SJSA1 (cell line): ENCODE data around the gene LRRC23. TPM values are rescaled to one million over a fixed set of nuclear protein-coding genes. Genes with fewer than 3 reads are reported as not detected.
"Not testable (repeated sequence)": the region's sequence is repeated elsewhere in the genome, so short reads cannot be mapped to it uniquely, and the experiment has no call there.

Experiments
- DNase-seq, 2 experiments: peaks; one replicate each; pipeline ENCODE4 v3.0.0-alpha.2; 2015 to 2020; ENCODE audit warnings: low spot score in 2 of 2, low read depth in 1 of 2
- H3K27ac ChIP-seq: fragments of 250-450 bp; sonication (Bioruptor Pico); 2 replicates; pipeline ENCODE4 v1.5.1; 2020; ENCODE audit warnings: mild to moderate bottlenecking, moderate library complexity
- H3K27me3 ChIP-seq: fragments of 250-450 bp; sonication (Bioruptor Pico); replicated peaks from 2 replicates; pipeline ENCODE4 v1.5.1; 2020; ENCODE audit warnings: mild to moderate bottlenecking, moderate library complexity
- H3K36me3 ChIP-seq: fragments of 250-450 bp; sonication (Bioruptor Pico); 2 replicates; pipeline ENCODE4 v1.5.1; 2020; ENCODE audit warnings: mild to moderate bottlenecking
- H3K4me1 ChIP-seq: fragments of 250-450 bp; sonication (Bioruptor Pico); replicated peaks from 2 replicates; pipeline ENCODE4 v1.6.1; 2021; ENCODE audit warnings: mild to moderate bottlenecking
- H3K4me3 ChIP-seq: fragments of 250-450 bp; sonication (Bioruptor Pico); 2 replicates; pipeline ENCODE4 v1.5.1; 2020; ENCODE audit warnings: mild to moderate bottlenecking
- H3K9me3 ChIP-seq: fragments of 250-450 bp; sonication (Bioruptor Pico); replicated peaks from 2 replicates; pipeline ENCODE4 v1.5.1; 2020; ENCODE audit warnings: mild to moderate bottlenecking
- total RNA-seq: library from RNA; depleted of rRNA; stranded (reverse); fragments of >200 nt; shearing (Covaris generic); gene quantifications from 2 replicates; pipeline ENCODE4 v1.2.3, GENCODE V29; 2014; rRNA removed

Gene LRRC23, protein sequence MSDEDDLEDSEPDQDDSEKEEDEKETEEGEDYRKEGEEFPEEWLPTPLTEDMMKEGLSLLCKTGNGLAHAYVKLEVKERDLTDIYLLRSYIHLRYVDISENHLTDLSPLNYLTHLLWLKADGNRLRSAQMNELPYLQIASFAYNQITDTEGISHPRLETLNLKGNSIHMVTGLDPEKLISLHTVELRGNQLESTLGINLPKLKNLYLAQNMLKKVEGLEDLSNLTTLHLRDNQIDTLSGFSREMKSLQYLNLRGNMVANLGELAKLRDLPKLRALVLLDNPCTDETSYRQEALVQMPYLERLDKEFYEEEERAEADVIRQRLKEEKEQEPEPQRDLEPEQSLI
- 12.2 and 20.0 TPM in 2 replicates for total RNA-seq

DNA sequence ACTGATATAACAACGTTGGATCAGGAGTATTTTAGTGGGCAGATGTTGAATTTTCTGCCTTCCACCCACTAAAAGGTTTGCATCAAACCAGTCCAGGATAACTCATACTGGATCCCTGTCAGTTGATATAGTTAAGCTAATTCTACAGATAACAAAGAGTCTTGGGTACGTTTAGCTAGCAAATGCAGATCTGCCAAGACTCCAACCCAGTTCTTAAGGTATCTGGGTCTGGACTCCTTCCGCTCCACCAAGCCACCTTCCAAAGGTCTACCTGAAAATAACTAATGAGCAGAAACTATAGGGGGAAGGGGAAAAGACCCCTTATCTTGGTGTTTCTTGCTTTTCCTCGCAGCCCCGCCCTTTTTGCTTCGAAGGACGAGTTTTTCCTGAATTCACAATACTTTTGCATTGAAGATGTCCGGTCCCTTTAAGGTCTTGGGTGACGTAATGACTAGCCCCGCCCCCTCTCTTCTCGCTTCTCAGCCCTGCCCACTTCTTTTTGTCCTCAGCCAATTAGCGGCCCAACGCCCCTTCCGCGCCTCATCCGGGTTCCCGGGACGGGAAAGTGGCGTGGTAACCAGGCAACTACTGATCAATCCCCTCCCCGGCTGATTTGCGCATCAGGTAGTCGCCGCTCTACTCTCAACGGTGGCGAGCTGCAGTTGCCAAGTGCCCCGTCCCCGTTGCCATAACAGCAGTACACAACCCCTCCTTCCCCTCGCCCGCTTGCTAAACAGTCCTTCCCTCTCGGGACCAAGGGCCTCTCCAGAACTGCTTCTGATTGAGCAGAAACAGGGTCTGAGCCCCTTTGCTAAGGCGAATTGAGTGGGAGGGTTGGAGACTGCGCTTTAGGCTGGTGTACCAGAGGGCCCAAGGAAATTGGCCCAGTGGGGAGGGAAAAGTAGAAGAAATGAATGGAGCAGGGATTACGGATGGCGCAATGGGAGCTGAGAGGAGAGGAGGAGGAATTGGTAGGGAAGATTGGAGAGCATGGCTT lies at the start of gene LRRC23:
TSS of gene LRRC23 (plus strand) at position 543 of the 997 bp plus-strand sequence. CDS start 812 bp downstream, outside the sequence.
- DNase-seq: peak; percentile 93 to 97
- H3K27ac ChIP-seq: peak within 1 kb of the TSS; percentile 64
- peak within 1 kb of the TSS; percentile 61 for H3K4me3 ChIP-seq
- peaks cover 27% of the 10 kb centered on the region for H3K4me1 ChIP-seq
- H3K27me3 ChIP-seq: no peaks in the 10 kb centered on the region
- H3K9me3 ChIP-seq: no peaks in the 10 kb centered on the region
- 0 out of 2 replicates have a peak, but pooled peaks cover 7% of the 10 kb centered on the region for H3K36me3 ChIP-seq

DNA sequence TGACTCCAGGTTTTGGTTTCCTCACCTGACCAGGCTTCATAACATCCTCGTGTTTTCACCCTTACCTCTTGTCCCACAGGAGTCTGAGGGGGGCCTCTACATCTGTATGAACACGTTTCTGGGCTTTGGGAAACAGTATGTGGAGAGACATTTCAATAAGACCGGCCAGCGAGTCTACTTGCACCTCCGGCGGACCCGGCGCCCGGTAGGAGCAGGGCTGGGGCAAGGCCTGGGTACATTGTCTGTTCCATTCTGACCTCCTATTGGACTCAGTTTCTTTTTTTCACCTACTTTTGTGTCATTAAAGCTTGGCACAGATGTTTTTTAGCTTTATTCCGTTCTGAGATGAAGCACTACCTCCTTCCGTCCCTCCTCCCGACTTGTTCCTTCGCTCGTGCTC lies 49.3 kb upstream of the LRRC23 start:
- Histone ChIP-seq H3K9me3 (no peaks in the 10 kb centered on the region), H3K27ac (no peak overlapping the region), H3K4me3 (no peak overlapping the region), H3K27me3 (no peaks in the 10 kb centered on the region), H3K36me3 (peaks cover 75% of the 10 kb centered on the region), H3K4me1 (peaks cover 14% of the 10 kb centered on the region)
- DNase-seq: no peak

DNA sequence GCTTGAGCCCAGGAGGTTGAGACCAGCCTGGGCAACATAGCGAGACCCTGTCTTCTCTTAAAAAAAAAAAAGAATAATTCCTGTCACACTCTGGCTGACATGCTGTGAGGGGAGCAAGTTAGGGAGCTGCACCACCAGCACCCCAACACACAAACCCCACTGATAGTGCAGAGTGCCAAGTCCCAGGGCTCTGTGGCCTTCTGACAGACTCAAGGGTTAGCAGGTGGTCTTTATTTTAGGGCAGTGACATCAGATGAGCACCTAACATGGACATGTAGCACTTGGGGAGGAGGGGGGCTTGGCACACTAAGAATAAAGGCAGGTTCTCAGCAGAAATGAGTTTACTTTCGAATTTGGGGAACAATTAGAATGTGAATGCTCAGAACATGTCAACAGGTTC lies 45.8 kb upstream of the LRRC23 start:
- no peak overlapping the region for H3K27ac ChIP-seq
- H3K4me1 ChIP-seq: peaks cover under 1% of the 10 kb centered on the region; the same call in 1 of the 2 replicates
- no peak overlapping the region for H3K4me3 ChIP-seq
- H3K36me3 ChIP-seq: peaks cover 95% of the 10 kb centered on the region
- no peak for DNase-seq
- no peaks in the 10 kb centered on the region for H3K9me3 ChIP-seq
- H3K27me3 ChIP-seq: no peaks in the 10 kb centered on the region

DNA sequence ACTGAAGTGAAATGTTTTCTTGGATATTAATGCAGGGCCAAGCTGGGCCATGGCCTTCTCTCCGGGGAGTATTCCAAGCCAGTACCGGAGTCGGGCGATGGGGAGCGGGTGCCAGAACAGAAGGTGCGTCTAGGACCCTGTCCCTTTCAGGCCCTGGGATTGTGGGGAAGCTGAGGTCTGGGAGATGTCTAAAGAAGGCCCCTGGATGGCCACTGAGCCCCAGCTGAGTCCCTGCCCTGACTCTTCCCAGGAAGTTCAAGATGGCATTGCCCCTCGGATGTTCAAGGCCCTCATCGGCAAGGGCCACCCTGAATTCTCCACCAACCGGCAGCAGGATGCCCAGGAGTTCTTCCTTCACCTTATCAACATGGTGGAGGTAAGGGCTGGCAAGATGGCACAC lies 44.5 kb upstream of the LRRC23 start:
- Histone ChIP-seq H3K36me3 (peaks cover 100% of the 10 kb centered on the region), H3K9me3 (no peaks in the 10 kb centered on the region), H3K4me1 (no peaks in the 10 kb centered on the region), H3K27ac (no peak overlapping the region), H3K4me3 (no peak overlapping the region), H3K27me3 (no peaks in the 10 kb centered on the region)
- DNase-seq: no peak

DNA sequence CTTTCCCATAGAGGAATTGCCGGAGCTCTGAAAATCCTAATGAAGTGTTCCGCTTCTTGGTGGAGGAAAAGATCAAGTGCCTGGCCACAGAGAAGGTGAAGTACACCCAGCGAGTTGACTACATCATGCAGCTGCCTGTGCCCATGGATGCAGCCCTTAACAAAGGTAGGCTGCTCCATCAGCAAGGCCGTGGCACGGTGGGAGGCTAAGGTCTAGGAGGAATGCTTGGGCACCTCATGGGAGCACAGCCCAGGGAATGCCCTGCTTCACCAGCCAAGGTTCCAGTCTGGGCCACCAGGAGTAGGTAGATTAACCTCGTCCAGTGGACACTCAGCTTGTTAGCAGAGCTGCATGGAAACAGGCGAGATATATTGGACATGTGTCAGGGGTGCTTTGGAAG lies 43.7 kb upstream of the LRRC23 start:
- H3K27me3 ChIP-seq: no peaks in the 10 kb centered on the region
- no peak overlapping the region for H3K27ac ChIP-seq
- no peak for DNase-seq
- H3K9me3 ChIP-seq: no peaks in the 10 kb centered on the region
- H3K4me3 ChIP-seq: no peak overlapping the region
- H3K36me3 ChIP-seq: peaks cover 100% of the 10 kb centered on the region
- H3K4me1 ChIP-seq: no peaks in the 10 kb centered on the region

DNA sequence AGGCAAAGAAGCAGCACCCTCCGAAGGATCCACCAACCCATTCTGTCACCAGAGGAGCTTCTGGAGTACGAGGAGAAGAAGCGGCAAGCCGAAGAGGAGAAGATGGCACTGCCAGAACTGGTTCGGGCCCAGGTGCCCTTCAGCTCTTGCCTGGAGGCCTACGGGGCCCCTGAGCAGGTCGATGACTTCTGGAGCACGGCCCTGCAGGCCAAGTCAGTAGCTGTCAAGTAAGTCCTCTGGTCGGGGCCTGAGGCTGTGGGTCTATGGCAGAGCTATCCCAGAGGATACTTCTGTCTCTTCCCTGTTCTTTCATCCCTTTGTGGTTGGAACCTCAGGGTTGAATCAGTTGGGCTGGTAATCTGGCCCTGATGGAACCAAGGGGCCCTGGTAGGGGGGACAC lies 43.2 kb upstream of the LRRC23 start:
- no peaks in the 10 kb centered on the region for H3K4me1 ChIP-seq
- no peak overlapping the region for H3K27ac ChIP-seq
- H3K36me3 ChIP-seq: peaks cover 100% of the 10 kb centered on the region
- no peaks in the 10 kb centered on the region for H3K27me3 ChIP-seq
- DNase-seq: no peak
- no peaks in the 10 kb centered on the region for H3K9me3 ChIP-seq
- H3K4me3 ChIP-seq: no peak overlapping the region

DNA sequence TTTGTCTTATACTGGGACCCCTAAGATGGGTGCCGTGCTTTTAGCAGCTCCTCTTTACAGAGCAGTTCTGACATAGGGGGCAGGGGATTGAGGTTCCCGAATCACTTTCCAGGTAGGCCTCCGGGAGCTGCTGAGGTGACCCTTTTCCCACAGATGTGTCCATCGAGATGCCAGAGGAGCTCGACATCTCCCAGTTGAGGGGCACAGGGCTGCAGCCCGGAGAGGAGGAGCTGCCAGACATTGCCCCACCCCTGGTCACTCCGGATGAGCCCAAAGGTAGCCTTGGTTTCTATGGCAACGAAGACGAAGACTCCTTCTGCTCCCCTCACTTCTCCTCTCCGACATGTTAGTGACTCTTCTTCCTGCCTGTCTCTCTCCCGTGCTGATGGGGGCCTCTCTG lies 41.6 kb upstream of the LRRC23 start:
- Histone ChIP-seq H3K9me3 (no peaks in the 10 kb centered on the region), H3K36me3 (peaks cover 97% of the 10 kb centered on the region), H3K4me3 (no peak overlapping the region), H3K4me1 (peaks cover 6% of the 10 kb centered on the region), H3K27me3 (no peaks in the 10 kb centered on the region), H3K27ac (no peak overlapping the region)
- no peak for DNase-seq

DNA sequence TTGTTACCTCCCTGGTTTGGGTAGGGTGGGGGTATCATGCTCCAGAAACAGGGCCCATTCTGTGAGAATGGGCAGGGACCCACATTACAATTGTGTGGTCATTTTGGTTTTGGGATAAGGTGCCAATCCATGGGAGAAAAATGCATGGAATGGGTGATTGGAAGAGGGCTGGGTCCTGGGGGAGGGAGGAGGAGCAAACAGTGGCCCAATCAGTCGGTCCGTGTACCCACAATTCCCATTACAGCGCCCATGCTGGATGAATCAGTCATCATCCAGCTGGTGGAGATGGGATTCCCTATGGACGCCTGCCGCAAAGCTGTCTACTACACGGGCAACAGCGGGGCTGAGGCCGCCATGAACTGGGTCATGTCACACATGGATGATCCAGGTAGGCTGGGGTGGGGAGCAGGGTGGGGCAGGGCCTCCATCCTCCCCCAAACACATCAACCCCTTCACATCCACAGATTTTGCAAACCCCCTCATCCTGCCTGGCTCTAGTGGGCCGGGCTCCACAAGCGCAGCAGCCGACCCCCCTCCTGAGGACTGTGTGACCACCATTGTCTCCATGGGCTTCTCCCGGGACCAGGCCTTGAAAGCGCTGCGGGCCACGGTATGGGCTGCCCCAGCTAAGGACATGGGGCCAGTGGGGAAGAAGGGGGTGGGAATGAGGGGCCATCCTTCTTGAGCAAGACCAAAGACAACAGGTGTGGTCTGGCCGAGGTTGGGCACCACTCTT lies 40.9 kb upstream of the LRRC23 start:
- no peak for DNase-seq

DNA sequence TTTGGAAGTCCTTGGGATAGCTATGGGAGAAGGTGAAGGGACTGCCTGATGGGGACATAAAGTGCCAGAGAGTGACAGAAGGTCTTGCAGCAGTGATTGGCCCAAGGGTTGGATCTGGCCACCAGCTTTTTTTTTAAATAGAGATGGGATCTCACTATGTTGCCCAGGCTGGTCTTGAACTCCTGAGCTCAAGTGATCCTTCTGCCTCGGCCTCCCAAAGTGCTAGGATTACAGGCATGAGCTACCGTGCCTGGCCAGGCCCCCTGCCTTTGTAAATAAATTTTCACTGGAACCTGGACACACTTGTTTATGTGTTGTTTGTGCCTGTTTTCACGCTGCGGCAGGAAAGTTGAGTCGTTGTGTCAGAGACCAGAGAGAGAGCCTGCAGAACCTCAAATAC lies 39.3 kb upstream of the LRRC23 start:
- H3K27me3 ChIP-seq, H3K4me3 ChIP-seq, H3K9me3 ChIP-seq, H3K27ac ChIP-seq, DNase-seq: not testable (repeated sequence)
- Histone ChIP-seq H3K4me1 (peaks cover 25% of the 10 kb centered on the region), H3K36me3 (peaks cover 97% of the 10 kb centered on the region)

More for the DNA sequence above, 40.9 kb upstream of the LRRC23 start:
- H3K4me1 ChIP-seq: peaks cover 11% of the 10 kb centered on the region
- H3K9me3 ChIP-seq: no peaks in the 10 kb centered on the region
- no peaks in the 10 kb centered on the region for H3K27me3 ChIP-seq
- no peak overlapping the region for H3K4me3 ChIP-seq
- no peak overlapping the region for H3K27ac ChIP-seq
- peaks cover 97% of the 10 kb centered on the region for H3K36me3 ChIP-seq

DNA sequence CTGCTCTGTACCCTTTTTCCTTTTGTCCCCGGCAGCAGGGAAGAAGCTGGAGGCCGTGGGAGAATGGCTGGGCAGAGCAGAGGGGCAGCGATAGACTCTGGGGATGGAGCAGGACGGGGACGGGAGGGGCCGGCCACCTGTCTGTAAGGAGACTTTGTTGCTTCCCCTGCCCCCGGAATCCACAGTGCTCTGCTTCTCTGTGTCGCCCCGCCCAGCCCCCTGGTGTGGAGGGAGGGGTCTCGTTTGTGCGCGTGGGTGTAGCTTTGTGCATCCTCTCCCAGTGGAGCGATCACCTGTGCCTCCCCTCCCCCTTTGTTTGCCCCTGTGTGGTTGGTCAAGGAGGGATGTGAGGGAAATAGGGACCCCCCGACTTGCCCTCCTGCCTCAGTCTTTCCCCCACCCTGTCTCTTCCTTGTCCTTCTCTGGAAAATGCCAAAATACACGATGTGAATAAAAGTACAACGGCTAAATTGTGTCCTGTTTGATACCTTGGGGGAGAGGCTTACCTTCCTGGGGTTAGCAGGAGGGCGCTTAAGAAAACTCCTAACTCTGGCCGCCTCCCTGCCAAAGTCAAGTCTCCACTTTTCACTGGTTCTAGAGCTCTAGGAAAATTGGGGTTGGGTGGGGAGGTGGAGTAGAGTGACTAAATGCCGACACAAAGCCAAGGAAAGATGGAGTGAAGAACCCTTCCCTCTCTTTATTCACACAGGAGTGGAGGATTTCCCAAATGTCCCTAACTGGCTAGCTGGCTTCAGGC lies 38.3 kb upstream of the LRRC23 start:
- H3K27ac ChIP-seq: peak overlapping the region; percentile 37; the same call in 1 of the 2 replicates
- peaks cover 26% of the 10 kb centered on the region for H3K4me1 ChIP-seq
- H3K27me3 ChIP-seq: no peaks in the 10 kb centered on the region
- no peak overlapping the region; the same call in 1 of the 2 replicates for H3K4me3 ChIP-seq
- DNase-seq: no peak
- H3K9me3 ChIP-seq: no peaks in the 10 kb centered on the region
- H3K36me3 ChIP-seq: peaks cover 97% of the 10 kb centered on the region

DNA sequence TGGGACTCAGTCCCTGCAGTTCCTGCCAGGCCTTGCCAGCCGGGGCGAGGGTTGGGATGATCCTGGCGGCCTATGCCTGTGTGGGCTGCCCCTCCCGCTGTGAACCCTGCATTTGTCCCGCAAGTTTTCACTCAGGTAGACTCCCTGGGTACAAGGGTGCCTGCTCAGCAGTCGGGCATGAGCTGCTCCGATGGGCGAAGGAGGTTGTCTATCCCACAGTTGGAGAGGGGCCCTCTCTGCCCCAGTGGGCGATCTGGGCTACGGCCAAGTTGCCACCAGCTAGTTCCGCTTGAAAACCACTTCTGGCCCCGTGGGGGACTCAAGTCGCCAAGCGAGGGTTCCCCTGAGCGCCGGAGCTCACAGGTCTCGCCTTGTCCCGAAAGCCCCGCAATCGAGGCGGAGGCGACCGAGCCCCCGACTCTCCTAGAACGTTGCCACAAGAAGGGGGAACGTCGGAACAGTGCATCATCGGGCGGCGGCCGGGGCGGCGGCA lies 37.7 kb upstream of the LRRC23 start:
- DNase-seq: peak in 1 of 2 experiments; percentile 60
- H3K27me3 ChIP-seq: no peaks in the 10 kb centered on the region
- H3K4me3 ChIP-seq: peak overlapping the region; percentile 95
- H3K27ac ChIP-seq: peak overlapping the region; percentile 37; the same call in 1 of the 2 replicates
- H3K4me1 ChIP-seq: peaks cover 32% of the 10 kb centered on the region
- H3K36me3 ChIP-seq: peaks cover 97% of the 10 kb centered on the region
- H3K9me3 ChIP-seq: no peaks in the 10 kb centered on the region

DNA sequence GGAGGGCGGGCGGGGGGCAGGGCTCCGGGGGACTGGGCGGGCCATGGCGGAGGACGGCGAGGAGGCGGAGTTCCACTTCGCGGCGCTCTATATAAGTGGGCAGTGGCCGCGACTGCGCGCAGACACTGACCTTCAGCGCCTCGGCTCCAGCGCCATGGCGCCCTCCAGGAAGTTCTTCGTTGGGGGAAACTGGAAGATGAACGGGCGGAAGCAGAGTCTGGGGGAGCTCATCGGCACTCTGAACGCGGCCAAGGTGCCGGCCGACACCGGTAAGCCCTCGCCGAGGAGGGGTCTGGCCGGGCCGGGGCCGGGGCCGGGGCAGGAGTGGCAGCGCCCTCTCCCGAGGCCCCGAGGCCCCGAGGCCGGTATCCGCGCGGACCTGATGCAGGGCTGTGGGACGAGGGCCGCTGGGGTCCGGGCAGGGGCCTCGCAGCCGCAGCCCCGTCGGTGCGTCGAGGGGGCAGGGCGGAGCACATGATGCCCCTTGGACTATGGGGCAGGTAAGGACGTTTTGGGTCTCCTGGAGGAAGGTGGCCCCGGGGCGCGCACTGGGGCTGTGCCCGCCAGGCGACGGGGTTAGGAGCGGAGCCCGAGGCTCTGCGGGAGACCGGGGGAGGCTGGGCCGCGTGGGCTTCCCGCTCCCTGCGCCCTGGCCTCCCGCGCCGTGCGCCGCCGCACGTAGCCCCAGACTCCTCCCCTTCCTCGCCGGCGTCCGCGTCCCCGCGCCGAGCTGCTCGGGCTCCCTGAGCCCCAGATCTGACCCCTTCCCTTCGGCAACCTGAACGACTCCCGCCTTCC lies 37.0 kb upstream of the LRRC23 start, which contains the start of gene TPI1:
TSS of gene TPI1 (plus strand) at position 119 of the 798 bp plus-strand sequence. CDS start at position 155, 36 bp downstream.
- DNase-seq: peak; percentile 75 to 88
- no peaks in the 10 kb centered on the region for H3K27me3 ChIP-seq
- peaks cover 97% of the 10 kb centered on the region for H3K36me3 ChIP-seq
- H3K9me3 ChIP-seq: no peaks in the 10 kb centered on the region
- H3K4me3 ChIP-seq: peak within 1 kb of the TSS; percentile 95
- H3K4me1 ChIP-seq: peaks cover 39% of the 10 kb centered on the region
- H3K27ac ChIP-seq: peak within 1 kb of the TSS; percentile 70
